Measurements from ENCODE around the gene ERCC8. TPM values are rescaled to one million over a fixed set of nuclear protein-coding genes. Genes with fewer than 3 reads are reported as not detected.

The ERCC8 gene
- total and polyA plus RNA-seq, 9 of the 15 experiments (the other 6 are each of a cell fraction or from before 2014, with no cell fraction given) = 10.1 to 41.8 (median 24.4) TPM

- no peak for TF ChIP-seq ZHX1 (conservative IDR thresholded peaks at IDR 0.05; ENCODE audit: low read length)
- TF ChIP-seq ZNF507 (tag; conservative IDR thresholded peaks at IDR 0.05) = no peak
- peak; percentile 48; the same call in 1 of the 2 replicates for TF ChIP-seq HDAC2 (IDR thresholded peaks at IDR 0.05)
- TF ChIP-seq CHCHD3 (CRISPR knock-in tag; IDR thresholded peaks at IDR 0.05) = no peak
- peak; percentile 51; the same call in 1 of the 2 replicates for TF ChIP-seq HCFC1 (IDR thresholded peaks at IDR 0.05; ENCODE audit: low read depth, low read length)
- TF ChIP-seq CCAR2 (IDR thresholded peaks at IDR 0.05; ENCODE audit: low read depth, low read length) = no peak
- TF ChIP-seq MBD1 (CRISPR knock-in tag; IDR thresholded peaks at IDR 0.05) = no peak
- no peak for TF ChIP-seq ZNF274 (IDR thresholded peaks at IDR 0.05; ENCODE audit: borderline replicate concordance, low read depth, low read length)
- no peak for TF ChIP-seq NFE2L1 (tag; IDR thresholded peaks at IDR 0.05; ENCODE audit: borderline replicate concordance, low read depth)
- TF ChIP-seq HNRNPL (IDR thresholded peaks at IDR 0.05; ENCODE audit: low read depth, low read length) = no peak
- TF ChIP-seq RBM34 (IDR thresholded peaks at IDR 0.05; ENCODE audit: borderline replicate concordance, insufficient read depth, low read length) = no peak
- no peak for TF ChIP-seq RHOXF2B (CRISPR knock-in tag; conservative IDR thresholded peaks at IDR 0.05)
- TF ChIP-seq ZNF764 (CRISPR knock-in tag; IDR thresholded peaks at IDR 0.05; ENCODE audit: low read depth) = no peak
- no peak for TF ChIP-seq ZNF707 (CRISPR knock-in tag; conservative IDR thresholded peaks at IDR 0.05)
- peak; percentile 72 to 83 for TF ChIP-seq E2F6 (IDR thresholded peaks at IDR 0.05; ENCODE audit: borderline replicate concordance in 1 of 2, extremely low read depth in 1 of 2, insufficient read depth in 1 of 2, insufficient read length in 1 of 2, low read depth in 1 of 2, low read length in 1 of 2, poor library complexity in 1 of 2, severe bottlenecking in 1 of 2)
- TF ChIP-seq SMAD4 (CRISPR knock-in tag; conservative IDR thresholded peaks at IDR 0.05) = no peak
- TF ChIP-seq DPF2 (IDR thresholded peaks at IDR 0.05) = 0 out of 2 replicates have a peak, but pooled peaks have one; percentile 18
- TF ChIP-seq RFX1 (IDR thresholded peaks at IDR 0.05) = peak; percentile 80
- no peak for TF ChIP-seq U2AF1 (optimal IDR thresholded peaks at IDR 0.05; ENCODE audit: low read depth, low read length)
- no peak for TF ChIP-seq ZNF408 (CRISPR knock-in tag; IDR thresholded peaks at IDR 0.05; ENCODE audit: low read depth)
- TF ChIP-seq NR0B1 (IDR thresholded peaks at IDR 0.05; ENCODE audit: partially characterized antibody) = no peak
These were observed at the start of gene ERCC8, which contains the start of gene NDUFAF2 (continued) for GRCh38 chr5:60944904-60945812.

Measured in K562 (cell line).